ENCODE data around the gene MAP2K5.

The MAP2K5 gene

GRCh38 chr15:67690936-67691335 is 148.4 kb downstream of the MAP2K5 start:
- TF ChIP-seq EZH2phosphoT487 (IDR thresholded peaks at IDR 0.05; ENCODE audit: borderline replicate concordance) (no peak), CTCF (conservative IDR thresholded peaks at IDR 0.05; ENCODE audit: low read length) (no peak)
- Histone ChIP-seq H2AFZ (ENCODE audit: low read length) (no peak overlapping the region), H4K20me1 (ENCODE audit: insufficient read depth, low read length, poor library complexity, severe bottlenecking) (no peaks in the 10 kb centered on the region), H3K4me3 (ENCODE audit: low read length, poor library complexity, severe bottlenecking) (no peak overlapping the region), H3F3A (ENCODE audit: low read depth) (0 out of 2 replicates have a peak, but pooled peaks cover 2% of the 10 kb centered on the region), H3K27me3 (ENCODE audit: insufficient read depth, low read length, poor library complexity, severe bottlenecking) (no peaks in the 10 kb centered on the region), H3K9me2 (replicated peaks; ENCODE audit: low read depth, low read length) (no peaks in the 10 kb centered on the region), H3K4me1 (ENCODE audit: insufficient read depth, low read length, poor library complexity, severe bottlenecking) (no peaks in the 10 kb centered on the region), H3K9ac (ENCODE audit: low read depth, low read length, poor library complexity, severe bottlenecking) (no peak overlapping the region), H3K9me3 (ENCODE audit: insufficient read depth, low read depth, low read length) (peaks cover 2% of the 10 kb centered on the region; the same call in 1 of the 2 replicates), H3K36me3 (ENCODE audit: insufficient read depth, low read length) (no peaks in the 10 kb centered on the region), H3K79me2 (ENCODE audit: insufficient read depth, low read length) (no peaks in the 10 kb centered on the region), H3K4me2 (ENCODE audit: low read depth, low read length, poor library complexity, severe bottlenecking) (no peak overlapping the region)

GRCh38 chr15:67691450-67691849 is 148.9 kb downstream of the MAP2K5 start:
- Histone ChIP-seq H3F3A (ENCODE audit: low read depth) (0 out of 2 replicates have a peak, but pooled peaks cover 2% of the 10 kb centered on the region), H3K9me3 (ENCODE audit: insufficient read depth, low read depth, low read length) (no peaks in the 10 kb centered on the region), H3K79me2 (ENCODE audit: insufficient read depth, low read length) (no peaks in the 10 kb centered on the region), H3K4me3 (ENCODE audit: low read length, poor library complexity, severe bottlenecking) (no peak overlapping the region), H3K4me1 (ENCODE audit: insufficient read depth, low read length, poor library complexity, severe bottlenecking) (no peaks in the 10 kb centered on the region), H3K4me2 (ENCODE audit: low read depth, low read length, poor library complexity, severe bottlenecking) (no peak overlapping the region), H3K9ac (ENCODE audit: low read depth, low read length, poor library complexity, severe bottlenecking) (no peak overlapping the region), H3K36me3 (ENCODE audit: insufficient read depth, low read length) (no peaks in the 10 kb centered on the region), H2AFZ (ENCODE audit: low read length) (no peak overlapping the region), H4K20me1 (ENCODE audit: insufficient read depth, low read length, poor library complexity, severe bottlenecking) (no peaks in the 10 kb centered on the region), H3K9me2 (replicated peaks; ENCODE audit: low read depth, low read length) (no peaks in the 10 kb centered on the region), H3K27me3 (ENCODE audit: insufficient read depth, low read length, poor library complexity, severe bottlenecking) (no peaks in the 10 kb centered on the region)
- no peak for TF ChIP-seq CTCF (conservative IDR thresholded peaks at IDR 0.05; ENCODE audit: low read length)

GRCh38 chr15:67692573-67692972 is 150.1 kb downstream of the MAP2K5 start:
- Histone ChIP-seq H2AFZ (ENCODE audit: low read length) (no peak overlapping the region), H3K27me3 (ENCODE audit: insufficient read depth, low read length, poor library complexity, severe bottlenecking) (no peaks in the 10 kb centered on the region), H3K9ac (ENCODE audit: low read depth, low read length, poor library complexity, severe bottlenecking) (no peak overlapping the region), H3K4me1 (ENCODE audit: insufficient read depth, low read length, poor library complexity, severe bottlenecking) (no peaks in the 10 kb centered on the region), H3K36me3 (ENCODE audit: insufficient read depth, low read length) (no peaks in the 10 kb centered on the region), H3K9me2 (replicated peaks; ENCODE audit: low read depth, low read length) (no peaks in the 10 kb centered on the region), H3K4me2 (ENCODE audit: low read depth, low read length, poor library complexity, severe bottlenecking) (no peak overlapping the region), H3K9me3 (ENCODE audit: insufficient read depth, low read depth, low read length) (no peaks in the 10 kb centered on the region), H3K4me3 (ENCODE audit: low read length, poor library complexity, severe bottlenecking) (no peak overlapping the region), H4K20me1 (ENCODE audit: insufficient read depth, low read length, poor library complexity, severe bottlenecking) (no peaks in the 10 kb centered on the region), H3K79me2 (ENCODE audit: insufficient read depth, low read length) (no peaks in the 10 kb centered on the region), H3F3A (ENCODE audit: low read depth) (0 out of 2 replicates have a peak, but pooled peaks cover 2% of the 10 kb centered on the region)
- no peak for TF ChIP-seq EZH2phosphoT487 (IDR thresholded peaks at IDR 0.05; ENCODE audit: borderline replicate concordance)
- no peak for TF ChIP-seq CTCF (conservative IDR thresholded peaks at IDR 0.05; ENCODE audit: low read length)
